ENCODE data around the gene TSPAN14. TPM values are rescaled to one million over a fixed set of nuclear protein-coding genes. Genes with fewer than 3 reads are reported as not detected.

Gene TSPAN14
- total and polyA plus RNA-seq, 10 of the 15 experiments (the other 5 are each of a cell fraction or from before 2014, with no cell fraction given) = 2.5 to 31.7 (median 17.9) TPM

DNA sequence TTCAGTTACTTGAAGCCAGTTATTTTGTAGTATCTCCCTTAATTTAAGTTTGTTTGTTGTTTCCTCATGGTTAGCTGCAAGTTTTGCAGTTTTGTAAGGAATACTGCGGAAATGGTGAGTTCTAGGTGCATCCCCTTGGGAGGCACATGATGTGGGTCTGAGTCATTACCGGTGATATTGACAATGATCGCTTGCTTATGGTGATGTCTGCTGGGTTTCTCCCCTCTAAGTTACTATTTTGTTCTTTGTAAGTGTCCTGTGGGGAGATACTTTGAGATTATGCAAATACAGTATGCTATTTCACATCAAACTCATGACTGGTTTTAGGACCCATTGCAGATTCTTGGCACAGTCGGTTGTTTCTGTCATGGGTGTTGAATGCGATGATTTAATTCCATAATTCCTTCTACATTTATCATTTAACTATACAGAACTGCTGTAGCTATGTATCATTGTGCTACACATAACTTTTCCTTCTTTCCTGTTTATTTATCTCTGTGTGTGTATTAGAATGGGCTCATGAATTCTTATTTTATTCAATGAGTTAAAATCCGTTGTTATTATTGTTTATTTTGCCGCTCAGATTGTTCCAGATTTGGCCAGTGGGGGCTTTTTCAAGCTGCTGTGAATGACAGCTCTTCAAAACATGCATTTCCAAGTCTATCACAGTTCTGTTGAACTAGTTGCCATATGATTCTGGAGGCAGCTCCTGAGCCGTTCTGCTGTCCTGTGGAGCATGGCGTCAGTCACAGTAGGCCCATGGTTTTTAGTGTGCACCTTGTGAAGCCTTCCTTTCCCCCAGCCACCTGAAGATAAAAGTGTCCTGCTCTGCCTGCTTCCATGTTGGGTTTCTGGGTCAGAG lies 18.4 kb downstream of the TSPAN14 start (continued):
- TF ChIP-seq, protein P1, sequence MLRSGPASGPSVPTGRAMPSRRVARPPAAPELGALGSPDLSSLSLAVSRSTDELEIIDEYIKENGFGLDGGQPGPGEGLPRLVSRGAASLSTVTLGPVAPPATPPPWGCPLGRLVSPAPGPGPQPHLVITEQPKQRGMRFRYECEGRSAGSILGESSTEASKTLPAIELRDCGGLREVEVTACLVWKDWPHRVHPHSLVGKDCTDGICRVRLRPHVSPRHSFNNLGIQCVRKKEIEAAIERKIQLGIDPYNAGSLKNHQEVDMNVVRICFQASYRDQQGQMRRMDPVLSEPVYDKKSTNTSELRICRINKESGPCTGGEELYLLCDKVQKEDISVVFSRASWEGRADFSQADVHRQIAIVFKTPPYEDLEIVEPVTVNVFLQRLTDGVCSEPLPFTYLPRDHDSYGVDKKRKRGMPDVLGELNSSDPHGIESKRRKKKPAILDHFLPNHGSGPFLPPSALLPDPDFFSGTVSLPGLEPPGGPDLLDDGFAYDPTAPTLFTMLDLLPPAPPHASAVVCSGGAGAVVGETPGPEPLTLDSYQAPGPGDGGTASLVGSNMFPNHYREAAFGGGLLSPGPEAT (IDR thresholded peaks at IDR 0.05; ENCODE audit: low read depth) = peak; percentile 95
- TF ChIP-seq JUND (IDR thresholded peaks at IDR 0.05; ENCODE audit: low read depth, low read length) (peak; percentile 74; the same call in 1 of the 2 replicates), DPF2 (IDR thresholded peaks at IDR 0.05) (peak; percentile 58; the same call in 1 of the 2 replicates)

DNA sequence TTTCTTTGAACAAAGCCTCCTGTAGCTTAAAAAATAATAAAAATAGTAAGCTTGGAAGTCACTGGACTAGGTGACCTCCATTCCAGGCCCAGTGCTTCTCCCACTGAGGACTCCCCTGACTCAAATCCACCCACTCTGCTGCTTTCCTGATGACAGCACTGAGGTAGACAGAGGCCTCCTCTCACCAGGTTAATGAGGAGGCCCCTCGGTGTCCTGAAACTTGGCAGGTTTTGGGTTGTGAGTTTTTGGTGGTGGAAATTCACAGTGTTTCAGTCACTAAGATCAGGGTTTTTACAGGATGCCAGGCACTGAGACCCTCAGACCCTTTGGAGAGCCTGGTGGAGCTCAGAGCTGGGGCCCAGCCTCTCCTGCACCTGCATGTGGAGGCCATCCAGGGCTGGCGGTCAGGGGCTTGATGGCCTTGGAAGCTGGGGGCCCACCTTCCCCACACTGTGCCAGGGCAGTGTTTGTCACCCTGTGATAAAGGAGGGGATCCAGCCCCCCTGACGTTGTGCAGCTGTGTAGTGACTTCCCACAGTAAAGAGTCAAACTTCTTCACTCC lies 19.1 kb downstream of the TSPAN14 start:
- Histone ChIP-seq H3K4me2 (ENCODE audit: control insufficient read depth, insufficient read depth) (peak overlapping the region; percentile 95), H3K9me3 (replicated peaks; ENCODE audit: control insufficient read depth, insufficient read depth, low read length) (peaks cover 10% of the 10 kb centered on the region; the same call in 1 of the 3 replicates), H3K79me2 (ENCODE audit: control insufficient read depth, insufficient read depth, low read length) (peaks cover 62% of the 10 kb centered on the region), H3K4me1 (ENCODE audit: control insufficient read depth, insufficient read depth, low read length) (peaks cover 58% of the 10 kb centered on the region), H3K36me3 (ENCODE audit: control insufficient read depth in 2 of 2, insufficient read depth in 2 of 2, low read length in 1 of 2) (peaks cover 3 to 6% of the 10 kb centered on the region in 2 experiments; a peak in 3 of 4 replicates), H3K4me3 (peak overlapping the region; percentile 35), H3K27me3 (replicated peaks in 1 of 2; ENCODE audit: control insufficient read depth in 2 of 2, insufficient read depth in 2 of 2, low read length in 1 of 2) (no peaks in the 10 kb centered on the region), H3K27ac (ENCODE audit: control insufficient read depth, insufficient read depth) (peak overlapping the region; percentile 87), H3K9ac (ENCODE audit: control insufficient read depth, insufficient read depth, low read length) (peak overlapping the region; percentile 53), H2AFZ (ENCODE audit: control insufficient read depth, low read depth, low read length) (no peak overlapping the region), H4K20me1 (ENCODE audit: control insufficient read depth, insufficient read depth) (no peaks in the 10 kb centered on the region; the same call in 1 of the 2 replicates)
- ATAC-seq (peak; percentile 5; the same call in 2 of the 3 replicates), FAIRE-seq (no peak), DNase-seq (ENCODE audit: low read depth, low spot score) (no peak)
- ChIA-PET POLR2A (interaction anchor here (1.0 to 12.9 kb wide), 7 partner anchors 10 to 125 kb away, joined by 3 to 190 read pairs (median 30); partner anchors contain the start of gene TSPAN14), SMC1A (ENCODE audit: uncharacterized antibody, unreplicated experiment) (interaction anchor here (0.6 to 36.0 kb wide), 14 partner anchors 11 to 123 kb away, joined by 3 to 1038 read pairs (median 4); no protein-coding TSS in a partner anchor), RAD21 (ENCODE audit: unreplicated experiment) (interaction anchor here (0.7 to 21.4 kb wide), 10 partner anchors 11 to 270 kb away, joined by 3 to 412 read pairs (median 10); no protein-coding TSS in a partner anchor), CTCF (interaction anchor here (0.7 to 21.5 kb wide), 9 partner anchors 11 to 38 kb away, joined by 3 to 402 read pairs (median 9); no protein-coding TSS in a partner anchor)
- WGBS (ENCODE audit: insufficient coverage, insufficient replicate concordance, low lambda C conversion rate, missing lambda C conversion rate) = 35% methylated on average over 3 of the region's 3 CpGs
- in situ Hi-C loops (cut with MboI) = no loop called here
- no TSS peak for BruUV-seq (replicated peaks)
- TF ChIP-seq EED (IDR thresholded peaks at IDR 0.05; ENCODE audit: low read depth) = 0 out of 2 replicates have a peak, but pooled peaks have one; percentile 23
- no peak for TF ChIP-seq NFYA (IDR thresholded peaks at IDR 0.05; ENCODE audit: borderline replicate concordance, low read depth, low read length)
- peak; percentile 71; the same call in 1 of the 2 replicates for TF ChIP-seq ZNF384 (IDR thresholded peaks at IDR 0.05; ENCODE audit: borderline replicate concordance, low read depth, low read length)
- TF ChIP-seq, protein P2, sequence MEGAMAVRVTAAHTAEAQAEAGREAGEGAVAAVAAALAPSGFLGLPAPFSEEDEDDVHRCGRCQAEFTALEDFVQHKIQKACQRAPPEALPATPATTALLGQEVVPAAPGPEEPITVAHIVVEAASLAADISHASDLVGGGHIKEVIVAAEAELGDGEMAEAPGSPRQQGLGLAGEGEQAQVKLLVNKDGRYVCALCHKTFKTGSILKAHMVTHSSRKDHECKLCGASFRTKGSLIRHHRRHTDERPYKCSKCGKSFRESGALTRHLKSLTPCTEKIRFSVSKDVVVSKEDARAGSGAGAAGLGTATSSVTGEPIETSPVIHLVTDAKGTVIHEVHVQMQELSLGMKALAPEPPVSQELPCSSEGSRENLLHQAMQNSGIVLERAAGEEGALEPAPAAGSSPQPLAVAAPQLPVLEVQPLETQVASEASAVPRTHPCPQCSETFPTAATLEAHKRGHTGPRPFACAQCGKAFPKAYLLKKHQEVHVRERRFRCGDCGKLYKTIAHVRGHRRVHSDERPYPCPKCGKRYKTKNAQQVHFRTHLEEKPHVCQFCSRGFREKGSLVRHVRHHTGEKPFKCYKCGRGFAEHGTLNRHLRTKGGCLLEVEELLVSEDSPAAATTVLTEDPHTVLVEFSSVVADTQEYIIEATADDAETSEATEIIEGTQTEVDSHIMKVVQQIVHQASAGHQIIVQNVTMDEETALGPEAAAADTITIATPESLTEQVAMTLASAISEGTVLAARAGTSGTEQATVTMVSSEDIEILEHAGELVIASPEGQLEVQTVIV (IDR thresholded peaks at IDR 0.05; ENCODE audit: borderline replicate concordance, partially characterized antibody) = no peak
- peak; percentile 2; the same call in 1 of the 2 replicates for TF ChIP-seq MTA2 (IDR thresholded peaks at IDR 0.05; ENCODE audit: low read depth)
- no peak for TF ChIP-seq ETV6 (conservative IDR thresholded peaks at IDR 0.05 in 1 of 2, IDR thresholded peaks at IDR 0.05 in 1 of 2; ENCODE audit: borderline replicate concordance in 1 of 2, low read depth in 1 of 2)
- intact Hi-C loops (cut with micrococcal nuclease; ENCODE audit: unreplicated experiment) = loop anchor here (2.0 kb wide), 1 partner anchor 28 kb away; no protein-coding TSS in a partner anchor
